ENCODE data around the gene SDK1. TPM values are rescaled to one million over a fixed set of nuclear protein-coding genes. Genes with fewer than 3 reads are reported as not detected.

Gene SDK1
- total RNA-seq, 1 experiment from 2014 or later: 9.3 TPM

DNA sequence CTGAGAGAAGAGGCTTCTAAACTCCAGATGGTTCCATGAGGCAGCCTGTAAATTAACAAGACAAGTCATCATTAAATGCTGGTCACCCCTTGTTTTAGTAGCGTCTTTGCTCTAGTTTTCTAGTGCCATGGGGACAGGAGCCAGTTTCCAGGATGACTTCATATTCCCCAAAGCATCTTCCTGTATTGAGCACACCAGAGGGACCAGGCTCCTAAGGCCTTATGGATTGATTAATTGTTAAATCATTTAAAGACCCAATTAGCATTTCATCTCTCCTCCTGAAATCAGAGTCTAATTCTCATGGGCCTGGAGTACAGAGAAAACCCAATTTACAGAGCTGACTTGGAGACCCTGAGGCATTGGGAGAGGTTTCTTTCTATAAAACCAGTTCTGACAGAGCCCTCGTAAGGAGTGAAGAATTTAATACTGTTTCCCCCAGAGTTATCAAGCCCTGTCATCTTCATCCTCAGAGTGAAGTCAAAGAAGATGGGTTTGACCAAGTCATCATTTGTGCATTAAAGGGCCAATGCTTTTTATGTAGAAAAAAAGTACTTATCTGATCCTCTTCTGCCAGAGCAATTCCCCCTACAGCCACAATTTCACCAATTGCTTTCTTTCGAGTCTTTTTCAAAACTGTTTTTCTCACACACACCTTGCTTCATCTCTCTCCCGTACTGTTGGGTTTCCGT lies 678.7 kb downstream of the SDK1 start:
- POLR2A ChIA-PET: no interaction called here

DNA sequence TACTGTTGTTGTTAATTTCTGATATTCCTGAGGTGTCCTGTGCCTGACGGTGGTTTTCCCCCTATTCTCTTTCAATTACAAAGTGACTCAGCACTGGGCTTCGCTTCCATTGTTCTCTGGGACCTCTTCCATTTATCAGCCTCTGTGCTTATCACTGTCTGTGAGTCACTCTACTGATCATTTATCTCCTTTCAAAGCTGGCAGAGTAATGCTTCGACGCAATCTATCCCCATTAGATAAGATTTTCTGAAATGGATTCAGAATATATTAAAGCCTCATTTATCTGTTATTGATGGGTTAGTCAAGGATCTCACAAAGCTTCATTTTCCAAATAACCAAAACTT lies 679.2 kb downstream of the SDK1 start:
- no peak overlapping the region for H3K4me3 Mint-ChIP-seq
- H3K9me3 Mint-ChIP-seq: no peaks in the 10 kb centered on the region
- TF ChIP-seq, protein P1, sequence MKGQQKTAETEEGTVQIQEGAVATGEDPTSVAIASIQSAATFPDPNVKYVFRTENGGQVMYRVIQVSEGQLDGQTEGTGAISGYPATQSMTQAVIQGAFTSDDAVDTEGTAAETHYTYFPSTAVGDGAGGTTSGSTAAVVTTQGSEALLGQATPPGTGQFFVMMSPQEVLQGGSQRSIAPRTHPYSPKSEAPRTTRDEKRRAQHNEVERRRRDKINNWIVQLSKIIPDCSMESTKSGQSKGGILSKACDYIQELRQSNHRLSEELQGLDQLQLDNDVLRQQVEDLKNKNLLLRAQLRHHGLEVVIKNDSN (CRISPR knock-in tag; IDR thresholded peaks at IDR 0.05): no peak
- TF ChIP-seq NFE2L1 (CRISPR knock-in tag; IDR thresholded peaks at IDR 0.05): 0 out of 2 replicates have a peak, but pooled peaks have one; percentile 43
- peak; percentile 58; the same call in 1 of the 2 replicates for ATAC-seq
- ChIA-PET CTCF (interaction anchor here (1.5 kb wide), 1 partner anchor 15 kb away, joined by 8 read pairs; no protein-coding TSS in a partner anchor), POLR2A (no interaction called here)
- H3K36me3 Mint-ChIP-seq: peaks cover 5% of the 10 kb centered on the region; the same call in 1 of the 2 replicates
- peaks cover 14% of the 10 kb centered on the region for H3K4me1 Mint-ChIP-seq
- DNase-seq (ENCODE audit: low spot score): no peak
- no peaks in the 10 kb centered on the region for H3K27me3 Mint-ChIP-seq (ENCODE audit: low read depth)
- H3K27ac Mint-ChIP-seq: peak overlapping the region; percentile 46

More for the DNA sequence above, 678.7 kb downstream of the SDK1 start:
- Mint-ChIP-seq H3K27me3 (ENCODE audit: low read depth) (no peaks in the 10 kb centered on the region), H3K4me1 (peaks cover 14% of the 10 kb centered on the region), H3K4me3 (no peak overlapping the region), H3K9me3 (no peaks in the 10 kb centered on the region), H3K36me3 (peaks cover 10% of the 10 kb centered on the region), H3K27ac (peak overlapping the region; percentile 46)
- CTCF ChIA-PET: interaction anchor here (1.5 kb wide), 1 partner anchor 15 kb away, joined by 8 read pairs; no protein-coding TSS in a partner anchor
- TF ChIP-seq, protein P2, sequence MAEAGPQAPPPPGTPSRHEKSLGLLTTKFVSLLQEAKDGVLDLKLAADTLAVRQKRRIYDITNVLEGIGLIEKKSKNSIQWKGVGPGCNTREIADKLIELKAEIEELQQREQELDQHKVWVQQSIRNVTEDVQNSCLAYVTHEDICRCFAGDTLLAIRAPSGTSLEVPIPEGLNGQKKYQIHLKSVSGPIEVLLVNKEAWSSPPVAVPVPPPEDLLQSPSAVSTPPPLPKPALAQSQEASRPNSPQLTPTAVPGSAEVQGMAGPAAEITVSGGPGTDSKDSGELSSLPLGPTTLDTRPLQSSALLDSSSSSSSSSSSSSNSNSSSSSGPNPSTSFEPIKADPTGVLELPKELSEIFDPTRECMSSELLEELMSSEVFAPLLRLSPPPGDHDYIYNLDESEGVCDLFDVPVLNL (CRISPR knock-in tag; IDR thresholded peaks at IDR 0.05; ENCODE audit: borderline replicate concordance, low read depth): no peak
- TF ChIP-seq ZNF317 (CRISPR knock-in tag; IDR thresholded peaks at IDR 0.05; ENCODE audit: borderline replicate concordance, low read depth) (no peak), TCF7 (CRISPR knock-in tag; IDR thresholded peaks at IDR 0.05; ENCODE audit: low read depth) (no peak), PRRX2 (CRISPR knock-in tag; IDR thresholded peaks at IDR 0.05) (no peak)
- TF ChIP-seq, protein P3, sequence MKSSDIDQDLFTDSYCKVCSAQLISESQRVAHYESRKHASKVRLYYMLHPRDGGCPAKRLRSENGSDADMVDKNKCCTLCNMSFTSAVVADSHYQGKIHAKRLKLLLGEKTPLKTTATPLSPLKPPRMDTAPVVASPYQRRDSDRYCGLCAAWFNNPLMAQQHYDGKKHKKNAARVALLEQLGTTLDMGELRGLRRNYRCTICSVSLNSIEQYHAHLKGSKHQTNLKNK (CRISPR knock-in tag; IDR thresholded peaks at IDR 0.05): no peak
- DNase-seq (ENCODE audit: low spot score) (no peak), ATAC-seq (no peak)

DNA sequence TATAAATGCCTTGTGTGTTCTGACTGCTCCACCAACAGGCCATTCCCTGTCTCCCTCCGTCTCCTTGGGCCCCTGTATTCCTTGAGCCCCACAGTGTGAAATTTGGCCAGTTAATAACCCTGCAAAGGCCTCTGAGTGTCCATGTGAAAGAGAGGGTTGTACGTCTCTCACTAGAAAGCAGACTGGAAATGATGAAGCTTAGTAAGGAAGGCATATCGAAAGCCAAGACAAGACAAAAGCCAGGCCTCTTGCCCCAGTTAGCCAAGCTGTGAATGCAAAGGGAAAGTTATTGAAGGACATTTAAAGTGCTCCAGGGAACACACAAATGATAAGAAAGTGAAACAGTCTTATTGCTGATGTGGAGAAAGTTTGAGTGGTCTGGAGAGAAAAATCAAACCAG lies 680.2 kb downstream of the SDK1 start:
- H3K4me1 Mint-ChIP-seq: peaks cover 14% of the 10 kb centered on the region
- H3K27ac Mint-ChIP-seq: no peak overlapping the region
- ATAC-seq (no peak), DNase-seq (ENCODE audit: low spot score) (no peak)
- peaks cover 5% of the 10 kb centered on the region; the same call in 1 of the 2 replicates for H3K36me3 Mint-ChIP-seq
- H3K4me3 Mint-ChIP-seq: no peak overlapping the region
- no peaks in the 10 kb centered on the region for H3K27me3 Mint-ChIP-seq (ENCODE audit: low read depth)
- ChIA-PET POLR2A (interaction anchor here (0.5 kb wide), 1 partner anchor 29 kb away, joined by 3 read pairs; no protein-coding TSS in a partner anchor), CTCF (interaction anchor here (0.6 to 1.8 kb wide), 3 partner anchors 11 to 19 kb away, joined by 3 to 8 read pairs (median 5); no protein-coding TSS in a partner anchor)
- no peaks in the 10 kb centered on the region for H3K9me3 Mint-ChIP-seq
- TF ChIP-seq, protein P1 (CRISPR knock-in tag; IDR thresholded peaks at IDR 0.05): no peak
- TF ChIP-seq, protein P4, sequence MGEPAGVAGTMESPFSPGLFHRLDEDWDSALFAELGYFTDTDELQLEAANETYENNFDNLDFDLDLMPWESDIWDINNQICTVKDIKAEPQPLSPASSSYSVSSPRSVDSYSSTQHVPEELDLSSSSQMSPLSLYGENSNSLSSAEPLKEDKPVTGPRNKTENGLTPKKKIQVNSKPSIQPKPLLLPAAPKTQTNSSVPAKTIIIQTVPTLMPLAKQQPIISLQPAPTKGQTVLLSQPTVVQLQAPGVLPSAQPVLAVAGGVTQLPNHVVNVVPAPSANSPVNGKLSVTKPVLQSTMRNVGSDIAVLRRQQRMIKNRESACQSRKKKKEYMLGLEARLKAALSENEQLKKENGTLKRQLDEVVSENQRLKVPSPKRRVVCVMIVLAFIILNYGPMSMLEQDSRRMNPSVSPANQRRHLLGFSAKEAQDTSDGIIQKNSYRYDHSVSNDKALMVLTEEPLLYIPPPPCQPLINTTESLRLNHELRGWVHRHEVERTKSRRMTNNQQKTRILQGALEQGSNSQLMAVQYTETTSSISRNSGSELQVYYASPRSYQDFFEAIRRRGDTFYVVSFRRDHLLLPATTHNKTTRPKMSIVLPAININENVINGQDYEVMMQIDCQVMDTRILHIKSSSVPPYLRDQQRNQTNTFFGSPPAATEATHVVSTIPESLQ (CRISPR knock-in tag; IDR thresholded peaks at IDR 0.05): no peak
- TF ChIP-seq, protein P5, sequence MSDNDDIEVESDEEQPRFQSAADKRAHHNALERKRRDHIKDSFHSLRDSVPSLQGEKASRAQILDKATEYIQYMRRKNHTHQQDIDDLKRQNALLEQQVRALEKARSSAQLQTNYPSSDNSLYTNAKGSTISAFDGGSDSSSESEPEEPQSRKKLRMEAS (CRISPR knock-in tag; IDR thresholded peaks at IDR 0.05): no peak
- TF ChIP-seq ZNF219 (CRISPR knock-in tag; IDR thresholded peaks at IDR 0.05; ENCODE audit: borderline replicate concordance) (no peak), MYBL2 (CRISPR knock-in tag; IDR thresholded peaks at IDR 0.05) (no peak)

DNA sequence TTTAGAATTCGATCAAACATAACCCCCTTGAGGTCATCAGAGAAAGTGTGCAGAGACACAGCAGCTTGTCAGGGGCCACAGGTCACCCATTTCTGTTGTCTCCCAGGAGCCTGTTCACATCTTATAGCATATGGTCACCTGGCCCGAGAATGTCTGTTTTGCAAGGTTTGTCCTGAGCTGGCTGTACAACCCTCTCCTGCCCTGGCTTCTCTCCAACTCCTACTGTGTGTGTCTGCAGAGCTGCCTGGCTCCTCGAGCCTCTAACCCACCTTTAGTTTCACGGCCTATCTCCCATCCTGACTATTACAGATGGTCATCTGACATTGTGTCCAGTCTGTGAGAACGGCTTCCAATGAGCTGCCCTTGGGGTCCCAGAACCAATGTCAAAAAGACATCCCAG lies 683.4 kb downstream of the SDK1 start:
- Mint-ChIP-seq H3K27me3 (ENCODE audit: low read depth) (no peaks in the 10 kb centered on the region), H3K4me1 (peaks cover 13% of the 10 kb centered on the region), H3K36me3 (peaks cover under 1% of the 10 kb centered on the region; the same call in 1 of the 2 replicates), H3K27ac (peak overlapping the region; percentile 45; the same call in 1 of the 2 replicates), H3K4me3 (no peak overlapping the region), H3K9me3 (no peaks in the 10 kb centered on the region)
- DNase-seq (ENCODE audit: low spot score) (no peak), ATAC-seq (no peak)
- TF ChIP-seq SMAD4 (CRISPR knock-in tag; IDR thresholded peaks at IDR 0.05): no peak
- TF ChIP-seq IRF2 (CRISPR knock-in tag; IDR thresholded peaks at IDR 0.05; ENCODE audit: borderline replicate concordance, low read depth): no peak
- TF ChIP-seq, protein P6, sequence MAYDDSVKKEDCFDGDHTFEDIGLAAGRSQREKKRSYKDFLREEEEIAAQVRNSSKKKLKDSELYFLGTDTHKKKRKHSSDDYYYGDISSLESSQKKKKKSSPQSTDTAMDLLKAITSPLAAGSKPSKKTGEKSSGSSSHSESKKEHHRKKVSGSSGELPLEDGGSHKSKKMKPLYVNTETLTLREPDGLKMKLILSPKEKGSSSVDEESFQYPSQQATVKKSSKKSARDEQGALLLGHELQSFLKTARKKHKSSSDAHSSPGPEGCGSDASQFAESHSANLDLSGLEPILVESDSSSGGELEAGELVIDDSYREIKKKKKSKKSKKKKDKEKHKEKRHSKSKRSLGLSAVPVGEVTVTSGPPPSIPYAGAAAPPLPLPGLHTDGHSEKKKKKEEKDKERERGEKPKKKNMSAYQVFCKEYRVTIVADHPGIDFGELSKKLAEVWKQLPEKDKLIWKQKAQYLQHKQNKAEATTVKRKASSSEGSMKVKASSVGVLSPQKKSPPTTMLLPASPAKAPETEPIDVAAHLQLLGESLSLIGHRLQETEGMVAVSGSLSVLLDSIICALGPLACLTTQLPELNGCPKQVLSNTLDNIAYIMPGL (CRISPR knock-in tag; IDR thresholded peaks at IDR 0.05): no peak
- TF ChIP-seq ZNF317 (CRISPR knock-in tag; IDR thresholded peaks at IDR 0.05; ENCODE audit: borderline replicate concordance, low read depth): no peak
- TF ChIP-seq, protein P7, sequence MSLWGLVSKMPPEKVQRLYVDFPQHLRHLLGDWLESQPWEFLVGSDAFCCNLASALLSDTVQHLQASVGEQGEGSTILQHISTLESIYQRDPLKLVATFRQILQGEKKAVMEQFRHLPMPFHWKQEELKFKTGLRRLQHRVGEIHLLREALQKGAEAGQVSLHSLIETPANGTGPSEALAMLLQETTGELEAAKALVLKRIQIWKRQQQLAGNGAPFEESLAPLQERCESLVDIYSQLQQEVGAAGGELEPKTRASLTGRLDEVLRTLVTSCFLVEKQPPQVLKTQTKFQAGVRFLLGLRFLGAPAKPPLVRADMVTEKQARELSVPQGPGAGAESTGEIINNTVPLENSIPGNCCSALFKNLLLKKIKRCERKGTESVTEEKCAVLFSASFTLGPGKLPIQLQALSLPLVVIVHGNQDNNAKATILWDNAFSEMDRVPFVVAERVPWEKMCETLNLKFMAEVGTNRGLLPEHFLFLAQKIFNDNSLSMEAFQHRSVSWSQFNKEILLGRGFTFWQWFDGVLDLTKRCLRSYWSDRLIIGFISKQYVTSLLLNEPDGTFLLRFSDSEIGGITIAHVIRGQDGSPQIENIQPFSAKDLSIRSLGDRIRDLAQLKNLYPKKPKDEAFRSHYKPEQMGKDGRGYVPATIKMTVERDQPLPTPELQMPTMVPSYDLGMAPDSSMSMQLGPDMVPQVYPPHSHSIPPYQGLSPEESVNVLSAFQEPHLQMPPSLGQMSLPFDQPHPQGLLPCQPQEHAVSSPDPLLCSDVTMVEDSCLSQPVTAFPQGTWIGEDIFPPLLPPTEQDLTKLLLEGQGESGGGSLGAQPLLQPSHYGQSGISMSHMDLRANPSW (CRISPR knock-in tag; conservative IDR thresholded peaks at IDR 0.05; ENCODE audit: low read depth): no peak
- ChIA-PET POLR2A (no interaction called here), CTCF (interaction anchor here (0.7 to 3.9 kb wide), 2 partner anchors 11 to 185 kb away, joined by 3 to 20 read pairs; no protein-coding TSS in a partner anchor)

Data from WTC11 (cell line).